Sigmoid colon (tissue), 7 donors: ENCODE measurements around the gene NFIA. TPM values are rescaled to one million over a fixed set of nuclear protein-coding genes. Genes with fewer than 3 reads are reported as not detected.

Source experiments
- DNase-seq: peaks from one replicate; pipeline ENCODE4 v3.0.0-alpha.2; 2019
- H3K27ac ChIP-seq, 4 donors: fragments of 200-600 bp; sonication (generic); one replicate each; pipeline ENCODE4 v1.5.1; 2016 to 2019; ENCODE audit warnings: mild to moderate bottlenecking in 1 of 4
- H3K27me3 ChIP-seq, 3 donors: fragments of 200-600 bp; sonication (generic); one replicate each; pipeline ENCODE4 v1.5.1; 2019; ENCODE audit warnings: mild to moderate bottlenecking in 1 of 3
- H3K36me3 ChIP-seq, 4 donors: fragments of 200-600 bp; sonication (generic); one replicate each; pipeline ENCODE4 v1.5.1; 2016 to 2019
- H3K4me1 ChIP-seq, 4 donors: fragments of 200-600 bp; sonication (generic); one replicate each; pipeline ENCODE4 v1.5.1; 2017 to 2019
- H3K4me3 ChIP-seq, 4 donors: fragments of 200-600 bp; sonication (generic); one replicate each; pipeline ENCODE4 v1.5.1; 2017 to 2019; ENCODE audit warnings: mild to moderate bottlenecking in 2 of 4, moderate library complexity in 1 of 4
- H3K9me3 ChIP-seq, 4 donors: fragments of 200-600 bp in 3 of 4; sonication (generic) in 3 of 4; one replicate each; pipeline versions ENCODE4 v1.5.1 to v1.6.1; 2013 to 2019
- CTCF ChIP-seq, 4 experiments: fragments of 450-650 bp in 3 of 4; fragments of 200-600 bp in 1 of 4; IDR thresholded peaks; one replicate each; pipeline ENCODE4 v1.5.1; 2016 to 2019; ENCODE audit warnings: antibody characterized with exemption in 4 of 4, mild to moderate bottlenecking in 3 of 4, moderate library complexity in 2 of 4
- EP300 ChIP-seq, 4 donors: sonication (generic); formaldehyde crosslinking; IDR thresholded peaks; one replicate each; pipeline ENCODE4 v1.6.1; 2017; ENCODE audit warnings: antibody characterized with exemption in 4 of 4
- POLR2A ChIP-seq, 2 donors: fragments of 450-650 bp; IDR thresholded peaks; one replicate each; pipeline ENCODE4 v1.6.1; 2016; ENCODE audit warnings: antibody characterized with exemption in 2 of 2, mild to moderate bottlenecking in 2 of 2, moderate library complexity in 2 of 2
- POLR2AphosphoS5 ChIP-seq, 4 donors: sonication (generic); formaldehyde crosslinking; IDR thresholded peaks; one replicate each; pipeline ENCODE4 v1.6.1; 2017; ENCODE audit warnings: antibody characterized with exemption in 4 of 4
- WGBS, 2 donors: extraction: QIAGEN DNeasy Blood & Tissue Kit; methylation state at CpG; one replicate each; pipeline ENCODE4 v1.1.7; 2013; 5-methylcytosine and 5-hydroxymethylcytosine counted together
- intact Hi-C: fragments of 100-400 bp; cut with DNase I; formaldehyde crosslinking; loops from one replicate; pipeline ENCODE4 v1.15.1; 2023
- polyA plus RNA-seq, 3 donors: library from polyadenylated mRNA; stranded (reverse); fragments of 200-250 nt; gene quantifications; one replicate each; pipeline ENCODE4 v1.2.3, GENCODE V29; 2013
- total RNA-seq, 4 donors: library from RNA; depleted of rRNA; stranded (reverse); fragments of >200 nt; gene quantifications; one replicate each; pipeline ENCODE4 v1.1.0, GENCODE V29; 2016
- donor health status: healthy with polysubstance abuse.
- donor health status: Bipolar disorder and iron deficiency.
- donor health status: healthy.

The NFIA gene
- total RNA-seq (100 to 1,000 TPM in 1 of 4 donors, 10 to 100 TPM in 3; 79.7 to 154 (median 89.1) TPM), polyA plus RNA-seq (1 to 10 TPM; 2.3 to 7.6 (median 4.2) TPM)

GRCh38 chr1:61082311-61083012 is at the start of gene NFIA:
Gene NFIA, plus strand, starts transcription at chr1:61082561.
- Histone ChIP-seq H3K4me1 (peaks cover 0 to 65% (median 54%) of the 10 kb centered on the region in 4 donors), H3K27me3 (no peaks in the 10 kb centered on the region), H3K4me3 (peak within 1 kb of the TSS; percentile 77 to 95 (median 84)), H3K27ac (peak within 1 kb of the TSS; percentile 95 to 97 (median 96)), H3K9me3 (no peaks in the 10 kb centered on the region), H3K36me3 (no peaks in the 10 kb centered on the region)
- intact Hi-C loops = loop anchor here (5.0 to 10.0 kb wide), 5 partner anchors 40 to 255 kb away; no protein-coding TSS in a partner anchor
- 0 to 1% methylated on average over 70 to 73 of the region's 73 CpGs for WGBS, 2 donors
- peak; percentile 81 for DNase-seq
- TF ChIP-seq POLR2A (IDR thresholded peaks at IDR 0.05) = no peak
- TF ChIP-seq POLR2AphosphoS5 (IDR thresholded peaks at IDR 0.05) = peak in 3 of 4 donors; percentile 39 to 43 (median 43)
- no peak for TF ChIP-seq EP300 (IDR thresholded peaks at IDR 0.05)
- no peak for TF ChIP-seq CTCF (IDR thresholded peaks at IDR 0.05)

DNA sequence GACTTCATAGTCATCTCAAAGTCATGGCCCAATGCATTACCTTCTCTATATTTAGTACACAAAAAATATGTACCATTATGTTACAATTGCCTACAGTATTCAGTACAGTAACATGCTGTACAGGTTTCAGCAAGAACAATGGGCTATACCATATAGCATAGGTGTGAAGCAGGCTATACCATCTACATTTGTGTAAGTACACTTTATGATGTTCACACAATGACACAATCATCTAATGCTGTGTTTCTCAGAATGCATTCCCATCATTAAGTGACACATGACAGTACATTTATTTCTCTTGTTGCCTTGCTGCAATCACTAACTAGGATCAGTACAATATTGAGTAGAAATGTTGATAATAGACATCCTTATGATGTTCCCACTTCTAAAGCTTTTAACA is 46.5 kb upstream of the NFIA start:
- H3K27me3 ChIP-seq = no peaks in the 10 kb centered on the region
- H3K36me3 ChIP-seq = no peaks in the 10 kb centered on the region
- intact Hi-C loops = no loop called here
- H3K27ac ChIP-seq = no peak overlapping the region
- H3K4me1 ChIP-seq = no peaks in the 10 kb centered on the region
- TF ChIP-seq EP300 (IDR thresholded peaks at IDR 0.05) (no peak), POLR2A (IDR thresholded peaks at IDR 0.05) (no peak), CTCF (IDR thresholded peaks at IDR 0.05) (no peak), POLR2AphosphoS5 (IDR thresholded peaks at IDR 0.05) (no peak)
- DNase-seq = no peak
- no peak overlapping the region for H3K4me3 ChIP-seq
- no peaks in the 10 kb centered on the region for H3K9me3 ChIP-seq

- no peak for TF ChIP-seq EP300 (IDR thresholded peaks at IDR 0.05)
- no peak for TF ChIP-seq POLR2AphosphoS5 (IDR thresholded peaks at IDR 0.05)
- TF ChIP-seq CTCF (IDR thresholded peaks at IDR 0.05) = no peak
- TF ChIP-seq POLR2A (IDR thresholded peaks at IDR 0.05) = no peak
- H3K4me3 ChIP-seq = peak overlapping the region; percentile 47 to 62 (median 58)
- no peaks in the 10 kb centered on the region for H3K27me3 ChIP-seq
- 25 to 30% methylated on average over 17 of the region's 17 CpGs for whole genome bisulfite sequencing, 2 donors
- H3K27ac ChIP-seq = peak overlapping the region; percentile 74 to 83 (median 76)
- H3K4me1 ChIP-seq = peaks cover 0 to 12% (median 4%) of the 10 kb centered on the region in 4 donors
- intact Hi-C loops = loop anchor here (2.0 to 10.0 kb wide), 4 partner anchors 72 to 1066 kb away; partner anchors contain the start of gene PATJ
- H3K9me3 ChIP-seq = no peaks in the 10 kb centered on the region
- no peaks in the 10 kb centered on the region for H3K36me3 ChIP-seq
- no peak for DNase-seq
Measured at GRCh38 chr1:61042466-61043009, 39.8 kb upstream of the NFIA start.

DNA sequence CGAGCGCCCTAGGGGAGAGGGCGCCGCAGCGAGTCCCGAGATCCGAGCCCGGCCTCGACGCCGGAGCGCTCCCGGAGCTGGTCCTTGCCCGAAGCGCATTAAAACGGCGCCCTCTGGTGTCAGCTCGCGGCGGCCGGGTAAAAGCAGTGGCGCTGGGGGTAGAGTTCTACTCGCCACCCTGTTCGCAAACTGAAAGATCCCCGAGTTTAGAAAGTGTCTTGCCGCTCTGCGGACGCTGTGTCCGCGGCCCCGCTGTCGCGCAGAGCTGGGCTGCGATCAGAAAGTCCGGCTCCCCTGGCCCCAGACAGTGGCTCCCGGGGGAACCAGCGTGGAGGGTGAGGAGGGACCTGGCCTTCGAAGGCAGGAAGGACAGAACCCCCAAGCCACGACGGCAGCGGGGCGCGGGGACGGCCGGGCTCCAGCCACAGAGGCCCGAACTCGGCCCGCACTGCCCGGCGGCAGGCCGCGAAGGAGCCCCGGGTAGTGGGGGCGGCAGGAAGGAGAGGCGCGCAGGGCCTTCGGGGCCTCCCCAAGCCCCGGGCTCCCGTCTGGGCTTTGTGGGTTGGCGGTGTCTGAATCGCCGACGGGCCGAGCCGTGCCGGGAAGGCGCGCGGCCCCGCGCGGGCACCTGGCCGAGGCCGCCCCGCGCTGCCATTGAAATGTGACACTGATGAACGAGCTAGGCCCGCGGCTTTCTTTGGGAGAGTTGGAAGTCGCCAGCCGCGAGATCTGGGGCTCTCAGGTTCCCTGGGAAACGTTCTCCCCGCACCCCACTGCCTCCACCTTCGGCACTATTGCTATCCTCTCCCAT is 39.1 kb upstream of the NFIA start:
- no peaks in the 10 kb centered on the region for H3K9me3 ChIP-seq
- 13 to 39% methylated on average over 85 of the region's 85 CpGs for WGBS, 2 donors
- no peaks in the 10 kb centered on the region for H3K36me3 ChIP-seq
- intact Hi-C loops = loop anchor here (2.0 to 10.0 kb wide), 4 partner anchors 72 to 1066 kb away; partner anchors contain the start of gene PATJ
- peak; percentile 94 for DNase-seq
- H3K27ac ChIP-seq = peak overlapping the region; percentile 74 to 83 (median 76)
- no peaks in the 10 kb centered on the region for H3K27me3 ChIP-seq
- TF ChIP-seq POLR2A (IDR thresholded peaks at IDR 0.05) (no peak), CTCF (IDR thresholded peaks at IDR 0.05) (peak; percentile 67 to 90 (median 86)), EP300 (IDR thresholded peaks at IDR 0.05) (no peak), POLR2AphosphoS5 (IDR thresholded peaks at IDR 0.05) (peak in 2 of 4 donors; percentile 35 to 43)
- H3K4me1 ChIP-seq = peaks cover 0 to 12% (median 4%) of the 10 kb centered on the region in 4 donors
- peak overlapping the region; percentile 47 to 62 (median 58) for H3K4me3 ChIP-seq
